Pancreas (tissue), 10 donors: ENCODE measurements around the gene SEL1L3. TPM values are rescaled to one million over a fixed set of nuclear protein-coding genes. Genes with fewer than 3 reads are reported as not detected.

Source experiments
- ATAC-seq, 4 donors: fragments of 200-7000 bp; cut with Tn5 transposase; one replicate each; pipeline versions ENCODE4 v1.8.0 to v1.9.1; 2020; ENCODE audit warnings: mild to moderate bottlenecking in 4 of 4, moderate library complexity in 4 of 4
- DNase-seq, 6 donors: peaks; one replicate each; pipeline ENCODE4 v3.0.0-alpha.2; 2020
- FAIRE-seq: peaks from 2 replicates; lab custom pipeline; 2012; peaks lifted over from hg19 to GRCh38; lab: Jason Lieb, UNC
- H3K27ac ChIP-seq, 4 donors: fragments of 200-600 bp; sonication (generic); 1 replicate in 3 of 4; 2 replicates in 1 of 4; pipeline versions ENCODE4 v1.5.0 to v1.8.0; 2020
- H3K27me3 ChIP-seq, 4 donors: fragments of 200-600 bp; one replicate each; pipeline ENCODE4 v1.8.0; 2021
- H3K36me3 ChIP-seq, 3 donors: fragments of 200-600 bp; sonication (generic) in 1 of 3; one replicate each; pipeline versions ENCODE4 v1.5.0 to v1.8.0; 2020 to 2021
- H3K4me1 ChIP-seq, 3 donors: fragments of 200-600 bp; one replicate each; pipeline ENCODE4 v1.8.0; 2021
- H3K4me3 ChIP-seq, 4 donors: fragments of 200-600 bp; sonication (generic) in 2 of 4; one replicate each; pipeline versions ENCODE4 v1.5.0 to v1.8.0; 2020 to 2021
- H3K9me3 ChIP-seq, 4 donors: fragments of 200-600 bp; one replicate each; pipeline ENCODE4 v1.8.0; 2021
- CTCF ChIP-seq, 4 donors: fragments of 200-600 bp; sonication (generic) in 3 of 4; IDR thresholded peaks; one replicate each; pipeline versions ENCODE4 v1.5.0 to v1.8.0; 2021; ENCODE audit warnings: antibody characterized with exemption in 4 of 4
- WGBS, 2 donors: extraction: QIAGEN DNeasy Blood & Tissue Kit; methylation state at CpG; one replicate each; pipeline ENCODE4 v1.1.7; 2013; 5-methylcytosine and 5-hydroxymethylcytosine counted together
- intact Hi-C, 3 donors: fragments of 100-400 bp; cut with DNase I; formaldehyde crosslinking; loops; one replicate each; pipeline versions ENCODE4 v1.11.1 to v1.14.2; 2022
- polyA plus RNA-seq, 2 donors: library from polyadenylated mRNA; stranded (reverse); fragments of 200-250 nt; gene quantifications; one replicate each; pipeline ENCODE4 v1.2.3, GENCODE V29; 2013
- total RNA-seq, 6 donors: library from RNA; stranded (reverse); fragmentation: NEBNext Ultra II Directional in 4 of 6; extraction: Animal tissue kit (Norgen Biotek cat#: 25700) in 4 of 6; gene quantifications; one replicate each; pipeline versions ENCODE4 v1.2.1 to v1.2.4, GENCODE V29; 2021 to 2023
- donor health status: healthy with polysubstance abuse.
- donor health status: DM: no; HTN: no; CAD: no; lungs with moderate emphysema.
- donor health status: DM: no; HTN: no; CAD: no.
- donor health status: control.
- donor health status: control.
- donor health status: Bipolar disorder and iron deficiency.
- donor health status: DM: yes; HTN: yes; CAD: no.
- donor health status: DM: no; HTN: no; CAD: no.
- donor health status: DM: no; HTN: no; CAD: no.
- donor health status: DM: yes; HTN: yes; CAD: no.

The SEL1L3 gene
- total and polyA plus RNA-seq, 8 donors: 18.4 to 76.7 (median 41.0) TPM

GRCh38 chr4:25904748-25905082, 41.9 kb upstream of the SEL1L3 start:
- ATAC-seq: no peak
- H3K9me3 ChIP-seq: no peaks in the 10 kb centered on the region
- no peak for FAIRE-seq
- 95 to 98% methylated on average over 3 of the region's 3 CpGs for WGBS, 2 donors
- intact Hi-C loops: no loop called here
- H3K27me3 ChIP-seq: no peaks in the 10 kb centered on the region
- H3K36me3 ChIP-seq: no peaks in the 10 kb centered on the region
- no peak overlapping the region for H3K27ac ChIP-seq
- H3K4me1 ChIP-seq: no peaks in the 10 kb centered on the region
- DNase-seq: no peak
- TF ChIP-seq CTCF (IDR thresholded peaks at IDR 0.05): no peak
- no peak overlapping the region for H3K4me3 ChIP-seq

GRCh38 chr4:25903900-25904747, 41.3 kb upstream of the SEL1L3 start:
- Histone ChIP-seq H3K36me3 (no peaks in the 10 kb centered on the region), H3K27me3 (no peaks in the 10 kb centered on the region), H3K4me1 (no peaks in the 10 kb centered on the region), H3K9me3 (no peaks in the 10 kb centered on the region), H3K27ac (no peak overlapping the region), H3K4me3 (no peak overlapping the region)
- ATAC-seq (no peak), FAIRE-seq (no peak), DNase-seq (no peak)
- TF ChIP-seq CTCF (IDR thresholded peaks at IDR 0.05): no peak
- WGBS, 2 donors: 76 to 91% methylated on average over 8 of the region's 8 CpGs
- intact Hi-C loops: no loop called here

- no peak overlapping the region for H3K4me3 ChIP-seq
- intact Hi-C loops: no loop called here
- H3K27ac ChIP-seq: no peak overlapping the region
Measured at GRCh38 chr4:25901030-25901430, 38.2 kb upstream of the SEL1L3 start.

GRCh38 chr4:25900310-25900709, 37.5 kb upstream of the SEL1L3 start:
- no peak for ATAC-seq
- 95 to 100% methylated on average over 1 of the region's 1 CpG for WGBS, 2 donors
- Histone ChIP-seq H3K9me3 (no peaks in the 10 kb centered on the region), H3K36me3 (no peaks in the 10 kb centered on the region), H3K4me1 (no peaks in the 10 kb centered on the region), H3K27ac (no peak overlapping the region), H3K27me3 (no peaks in the 10 kb centered on the region), H3K4me3 (no peak overlapping the region)
- no peak for DNase-seq
- FAIRE-seq: no peak
- intact Hi-C loops: no loop called here
- no peak for TF ChIP-seq CTCF (IDR thresholded peaks at IDR 0.05)

More at GRCh38 chr4:25901030-25901430, 38.2 kb upstream of the SEL1L3 start:
- DNase-seq (no peak), ATAC-seq (no peak), FAIRE-seq (no peak)
- no peak for TF ChIP-seq CTCF (IDR thresholded peaks at IDR 0.05)
- Histone ChIP-seq H3K36me3 (no peaks in the 10 kb centered on the region), H3K9me3 (no peaks in the 10 kb centered on the region), H3K4me1 (no peaks in the 10 kb centered on the region), H3K27me3 (no peaks in the 10 kb centered on the region)
- 72 to 84% methylated on average over 10 of the region's 10 CpGs for WGBS, 2 donors
